ENCODE results near the gene ELP4. TPM values are rescaled to one million over a fixed set of nuclear protein-coding genes. Genes with fewer than 3 reads are reported as not detected.

ELP4 gene
- total RNA-seq, 6 experiments from 2014 or later: 7.3 to 16.4 (median 9.2) TPM

DNA sequence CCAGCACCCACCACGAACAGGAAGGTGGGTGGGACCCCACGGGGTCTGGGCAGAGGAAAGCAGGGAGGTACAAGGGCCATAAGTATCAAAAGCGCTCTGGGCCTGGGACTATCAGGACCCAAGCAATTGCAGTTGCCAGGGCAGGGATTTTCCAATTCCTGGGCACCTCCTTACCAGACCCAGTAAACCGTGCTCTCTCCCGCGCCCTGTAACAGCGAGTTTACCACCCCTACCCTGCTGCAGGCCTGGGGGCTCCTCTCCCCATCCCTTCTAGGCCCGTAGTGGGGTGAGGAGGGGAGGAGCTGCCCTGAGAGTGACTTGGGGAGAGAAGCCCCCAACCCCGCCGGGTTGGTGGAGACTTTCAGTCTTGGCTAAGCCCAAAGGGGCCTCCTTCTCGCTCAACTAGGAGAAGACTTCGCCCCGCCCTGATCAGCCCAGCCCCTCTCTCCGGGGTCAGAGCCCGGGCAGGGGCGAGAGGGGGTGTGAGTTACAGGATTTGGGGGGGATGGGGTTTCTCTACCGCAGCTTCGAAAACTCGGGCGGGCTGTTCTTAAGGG is 296.1 kb downstream of the ELP4 start:
- Histone ChIP-seq H3K9me3 (no peaks in the 10 kb centered on the region), H3K36me3 (no peaks in the 10 kb centered on the region), H3K4me3 (no peak overlapping the region), H3K27ac (no peak overlapping the region), H3K4me1 (peaks cover 0 to 22% (median 6%) of the 10 kb centered on the region in 4 donors), H3K27me3 (peaks cover 39 to 74% of the 10 kb centered on the region in 2 donors)
- 6% methylated on average over 7 of the region's 20 CpGs for WGBS (ENCODE audit: insufficient coverage, low coverage, low lambda C conversion rate, missing lambda C conversion rate)
- ATAC-seq (no peak), DNase-seq (no peak)
- TF ChIP-seq POLR2A (IDR thresholded peaks at IDR 0.05): no peak
- TF ChIP-seq, protein P1, sequence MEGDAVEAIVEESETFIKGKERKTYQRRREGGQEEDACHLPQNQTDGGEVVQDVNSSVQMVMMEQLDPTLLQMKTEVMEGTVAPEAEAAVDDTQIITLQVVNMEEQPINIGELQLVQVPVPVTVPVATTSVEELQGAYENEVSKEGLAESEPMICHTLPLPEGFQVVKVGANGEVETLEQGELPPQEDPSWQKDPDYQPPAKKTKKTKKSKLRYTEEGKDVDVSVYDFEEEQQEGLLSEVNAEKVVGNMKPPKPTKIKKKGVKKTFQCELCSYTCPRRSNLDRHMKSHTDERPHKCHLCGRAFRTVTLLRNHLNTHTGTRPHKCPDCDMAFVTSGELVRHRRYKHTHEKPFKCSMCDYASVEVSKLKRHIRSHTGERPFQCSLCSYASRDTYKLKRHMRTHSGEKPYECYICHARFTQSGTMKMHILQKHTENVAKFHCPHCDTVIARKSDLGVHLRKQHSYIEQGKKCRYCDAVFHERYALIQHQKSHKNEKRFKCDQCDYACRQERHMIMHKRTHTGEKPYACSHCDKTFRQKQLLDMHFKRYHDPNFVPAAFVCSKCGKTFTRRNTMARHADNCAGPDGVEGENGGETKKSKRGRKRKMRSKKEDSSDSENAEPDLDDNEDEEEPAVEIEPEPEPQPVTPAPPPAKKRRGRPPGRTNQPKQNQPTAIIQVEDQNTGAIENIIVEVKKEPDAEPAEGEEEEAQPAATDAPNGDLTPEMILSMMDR (IDR thresholded peaks at IDR 0.05): no peak
- intact Hi-C loops (cut with DNase I): no loop called here

DNA sequence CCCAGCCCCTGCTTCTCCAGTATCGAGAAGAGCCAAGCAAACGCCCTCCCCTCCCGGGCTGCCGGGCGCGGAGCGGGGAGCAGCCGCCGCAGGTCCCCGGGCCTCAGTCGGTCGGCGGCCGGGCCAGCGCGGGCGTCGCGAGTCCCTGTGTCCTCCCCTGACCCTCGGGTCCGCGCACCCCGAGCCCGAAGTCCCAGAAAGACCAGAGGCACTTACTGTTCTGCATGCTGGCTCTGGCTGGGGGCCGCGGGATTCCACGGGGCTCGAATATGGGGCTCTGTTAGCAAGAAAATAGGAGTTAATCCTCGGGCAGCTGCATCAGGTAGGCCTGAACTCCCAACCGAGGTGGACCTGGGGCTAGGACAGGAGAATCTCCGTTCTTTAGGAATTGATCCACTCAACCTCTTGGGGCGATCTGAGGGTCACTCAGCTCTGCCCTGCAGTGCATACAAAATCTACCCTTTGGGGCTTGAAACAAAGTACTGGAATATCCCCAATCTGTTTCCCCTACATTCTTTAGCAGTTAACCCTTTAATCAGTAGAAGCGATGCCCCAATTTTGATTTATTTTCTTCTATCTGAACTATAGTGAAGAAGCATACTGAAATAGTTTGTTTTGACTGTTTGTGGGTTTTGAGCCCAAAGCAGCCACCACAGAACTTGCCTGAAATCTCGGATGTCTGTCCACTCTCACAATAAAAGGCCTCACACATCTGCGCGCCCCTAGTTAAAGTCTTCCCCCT is 296.8 kb downstream of the ELP4 start:
- DNase-seq: no peak
- Histone ChIP-seq H3K4me3 (no peak overlapping the region), H3K27me3 (peaks cover 43 to 75% of the 10 kb centered on the region in 2 donors), H3K4me1 (peaks cover 0 to 28% (median 6%) of the 10 kb centered on the region in 4 donors), H3K36me3 (no peaks in the 10 kb centered on the region), H3K27ac (no peak overlapping the region), H3K9me3 (no peaks in the 10 kb centered on the region)
- TF ChIP-seq POLR2A (IDR thresholded peaks at IDR 0.05): no peak
- TF ChIP-seq, protein P1 (IDR thresholded peaks at IDR 0.05): no peak
- ATAC-seq: no peak
- intact Hi-C loops (cut with DNase I): no loop called here
- 19% methylated on average over 6 of the region's 36 CpGs for WGBS (ENCODE audit: insufficient coverage, low coverage, low lambda C conversion rate, missing lambda C conversion rate)

DNA sequence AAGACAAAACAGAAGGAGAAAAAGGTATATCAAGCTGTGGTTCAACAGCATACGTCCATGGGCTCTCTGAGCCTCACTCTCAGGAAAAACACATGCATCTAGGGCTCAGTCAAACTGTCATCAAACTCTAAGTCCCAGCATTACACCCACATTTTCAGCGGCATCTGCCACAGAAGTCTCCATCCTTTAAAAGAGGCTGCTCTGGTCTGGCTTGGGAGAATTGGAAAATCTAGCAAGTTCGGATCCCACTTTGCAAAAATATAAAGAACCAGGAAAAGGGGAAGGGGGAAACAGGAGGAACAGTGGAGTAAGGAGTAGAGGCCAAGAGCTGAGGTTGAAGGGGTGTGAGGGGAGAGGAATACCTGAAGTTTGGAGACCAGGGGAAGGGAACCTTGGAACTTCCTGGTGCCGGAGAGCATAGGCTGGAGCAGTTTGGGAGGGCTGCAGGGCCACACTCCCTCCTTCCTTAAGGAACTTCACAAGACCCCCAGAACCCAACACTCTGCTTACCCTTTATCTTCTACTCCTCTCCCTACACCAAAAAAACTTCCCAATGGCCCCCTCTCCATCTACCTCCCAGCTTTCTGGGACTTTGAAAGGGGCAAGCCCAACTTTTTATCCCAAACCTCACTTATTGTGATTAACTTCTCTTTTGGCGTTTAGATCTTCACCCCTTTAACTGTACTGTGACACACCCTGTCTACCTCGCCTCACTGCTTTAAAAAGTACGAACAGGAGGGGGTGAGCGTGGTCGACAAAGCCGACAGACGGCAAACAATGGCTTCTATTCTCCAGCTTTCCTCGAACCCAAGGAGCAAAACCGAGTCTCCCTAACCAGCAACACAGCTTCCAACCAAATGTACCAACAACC is 297.6 kb downstream of the ELP4 start:
- H3K27me3 ChIP-seq: peaks cover 48 to 75% of the 10 kb centered on the region in 2 donors
- 15% methylated on average over 13 of the region's 13 CpGs for WGBS (ENCODE audit: insufficient coverage, low coverage, low lambda C conversion rate, missing lambda C conversion rate)
- H3K4me1 ChIP-seq: peaks cover 0 to 33% (median 6%) of the 10 kb centered on the region in 4 donors
- ATAC-seq (no peak), DNase-seq (no peak)
- TF ChIP-seq, protein P1 (IDR thresholded peaks at IDR 0.05): no peak
- no peak for TF ChIP-seq POLR2A (IDR thresholded peaks at IDR 0.05)
- no peak overlapping the region for H3K4me3 ChIP-seq
- intact Hi-C loops (cut with DNase I): no loop called here
- H3K27ac ChIP-seq: no peak overlapping the region
- no peaks in the 10 kb centered on the region for H3K36me3 ChIP-seq
- no peaks in the 10 kb centered on the region for H3K9me3 ChIP-seq

DNA sequence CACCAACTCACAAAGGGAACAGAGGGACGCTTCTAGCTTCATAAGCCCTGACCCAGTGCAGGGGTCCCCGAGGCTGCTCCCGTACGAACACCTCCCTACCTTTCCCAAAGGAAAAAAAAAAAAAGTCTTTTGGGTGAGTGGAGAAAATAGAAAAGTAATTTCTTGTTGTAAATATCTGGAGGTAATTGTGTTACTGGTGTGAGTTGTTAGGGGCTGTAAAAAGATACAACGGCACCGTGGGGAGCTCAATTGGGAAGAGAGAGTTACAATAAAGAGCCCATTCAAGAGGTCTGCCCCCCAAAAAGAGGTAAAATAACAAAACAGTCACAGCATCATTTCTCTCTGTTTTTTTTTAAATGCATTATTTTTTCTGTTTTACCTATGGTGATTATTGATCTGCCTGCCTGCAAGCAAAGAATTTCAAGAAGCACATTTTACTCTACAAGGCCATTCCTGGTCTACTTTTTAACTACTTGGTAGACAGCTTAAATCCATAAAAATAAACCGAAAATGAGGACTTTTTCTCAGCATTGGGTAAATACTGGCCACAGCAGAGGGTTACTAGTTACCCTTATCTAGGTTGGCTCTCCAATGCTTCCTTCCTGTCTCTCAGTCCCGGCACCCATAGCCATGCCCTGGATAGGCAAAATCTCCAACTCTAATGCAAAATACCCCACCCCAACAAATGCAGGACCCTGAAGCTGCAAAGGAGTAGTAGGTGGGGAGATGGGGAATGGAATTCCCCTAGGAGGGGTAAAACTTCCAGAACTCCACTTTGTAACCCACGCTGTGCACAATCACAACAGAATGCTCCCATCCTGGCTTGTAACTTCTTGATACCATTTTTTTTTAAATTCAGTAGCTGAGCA is 298.5 kb downstream of the ELP4 start:
- ATAC-seq: no peak
- H3K9me3 ChIP-seq: no peaks in the 10 kb centered on the region
- H3K27me3 ChIP-seq: peaks cover 48 to 74% of the 10 kb centered on the region in 2 donors
- no peak overlapping the region for H3K27ac ChIP-seq
- no peak overlapping the region for H3K4me3 ChIP-seq
- H3K4me1 ChIP-seq: peaks cover 0 to 40% (median 10%) of the 10 kb centered on the region in 4 donors
- no peak for TF ChIP-seq POLR2A (IDR thresholded peaks at IDR 0.05)
- TF ChIP-seq, protein P1 (IDR thresholded peaks at IDR 0.05): no peak
- 2% methylated on average over 9 of the region's 9 CpGs for whole genome bisulfite sequencing (ENCODE audit: insufficient coverage, low coverage, low lambda C conversion rate, missing lambda C conversion rate)
- H3K36me3 ChIP-seq: no peaks in the 10 kb centered on the region
- no peak for DNase-seq
- intact Hi-C loops (cut with DNase I): no loop called here
